Camera-type eye (tissue), 1 donor: ENCODE results near the gene UBE2O. TPM values are rescaled to one million over a fixed set of nuclear protein-coding genes. Genes with fewer than 3 reads are reported as not detected.

Experiments used
- total RNA-seq: library from RNA; depleted of rRNA; stranded (reverse); fragments of >200 nt; gene quantifications from one replicate; pipeline ENCODE4 v1.2.3, GENCODE V29; 2014

Gene UBE2O
- total RNA-seq, result 51.3 TPM

DNA sequence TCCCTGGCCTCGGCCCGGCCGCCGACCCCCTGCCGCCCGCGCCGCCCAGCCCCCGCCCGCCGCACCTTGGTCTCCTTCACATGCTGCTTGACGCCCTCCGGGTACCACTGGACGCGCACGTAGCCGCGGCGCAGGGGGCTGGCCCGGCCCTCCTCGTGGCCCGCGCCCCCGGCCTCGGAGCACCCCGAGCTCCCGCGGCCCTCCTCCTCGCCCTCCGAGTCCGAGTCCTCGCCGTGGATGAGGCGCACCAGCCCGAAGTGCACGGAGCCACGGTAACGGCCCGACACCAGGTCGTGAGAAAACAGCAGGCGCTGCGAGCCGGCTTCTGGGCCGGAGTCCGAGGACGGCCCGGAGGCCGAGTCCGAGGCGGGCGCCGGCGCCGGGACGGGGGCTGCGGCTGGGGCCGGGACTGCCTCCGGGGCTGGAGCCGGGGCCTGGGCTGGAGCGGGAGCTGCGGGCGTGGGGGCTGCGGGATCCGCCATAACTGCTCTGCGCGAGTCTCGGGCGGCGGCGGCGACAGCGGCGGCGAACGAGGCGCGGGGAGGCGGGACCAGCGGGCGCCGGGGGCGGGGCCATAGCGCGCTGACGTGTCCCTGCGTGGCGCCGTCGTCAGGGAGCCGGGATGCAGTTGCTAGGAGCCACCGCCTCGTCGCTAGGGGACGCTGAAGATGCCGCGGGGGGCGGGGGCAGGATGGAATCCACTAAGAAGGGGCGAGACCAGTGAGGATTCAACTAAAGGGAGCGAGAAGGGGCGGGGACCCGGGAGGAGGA lies at the start of gene UBE2O:
TSS of gene UBE2O (minus strand) at position 493 of the 771 bp plus-strand sequence. CDS start at position 482, 11 bp downstream.

DNA sequence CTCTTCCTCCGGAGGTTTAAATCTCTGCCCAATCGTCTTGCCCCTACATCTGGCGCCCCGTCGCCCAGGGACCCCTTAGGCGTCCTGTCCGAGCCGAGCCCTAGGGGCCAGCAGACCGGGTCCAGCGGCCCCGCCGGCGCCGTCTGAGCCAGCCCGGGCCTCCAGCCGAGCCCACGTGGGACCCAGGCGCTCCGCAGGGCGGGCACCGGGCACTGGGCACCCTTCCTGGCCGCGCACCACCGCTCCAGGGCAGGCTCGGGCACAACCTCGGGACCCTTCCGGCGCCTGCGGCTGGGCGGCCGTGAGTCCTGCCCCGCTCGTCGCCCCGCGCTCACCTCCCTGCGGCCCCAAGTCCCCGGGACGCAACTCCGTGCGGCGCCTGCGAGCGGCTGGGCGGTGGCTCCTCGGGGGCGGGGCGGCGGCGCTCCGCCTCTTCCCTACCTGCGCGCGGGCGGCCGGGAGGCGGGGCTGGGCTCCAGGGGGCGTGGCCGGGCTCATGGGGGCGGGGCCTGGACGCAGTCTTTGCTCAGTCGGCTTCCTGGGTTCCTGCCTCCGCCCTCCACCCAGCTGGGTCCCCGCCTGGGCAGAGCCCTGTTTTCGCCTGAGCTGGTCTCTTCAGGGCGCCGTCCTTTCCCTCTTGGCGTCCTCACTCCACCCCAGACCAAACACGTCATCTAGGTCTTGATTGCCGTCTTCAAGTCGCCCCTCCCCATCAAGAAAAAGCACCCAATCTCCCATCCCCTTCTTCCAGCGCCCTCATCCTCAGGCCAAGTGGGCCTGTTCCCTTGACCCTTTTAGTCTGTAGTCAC lies 48.3 kb upstream of the UBE2O start, which contains the start of gene RHBDF2:
TSS of gene RHBDF2 (minus strand) at position 406 of the 809 bp plus-strand sequence. CDS start 19,899 bp downstream, outside the sequence.

DNA sequence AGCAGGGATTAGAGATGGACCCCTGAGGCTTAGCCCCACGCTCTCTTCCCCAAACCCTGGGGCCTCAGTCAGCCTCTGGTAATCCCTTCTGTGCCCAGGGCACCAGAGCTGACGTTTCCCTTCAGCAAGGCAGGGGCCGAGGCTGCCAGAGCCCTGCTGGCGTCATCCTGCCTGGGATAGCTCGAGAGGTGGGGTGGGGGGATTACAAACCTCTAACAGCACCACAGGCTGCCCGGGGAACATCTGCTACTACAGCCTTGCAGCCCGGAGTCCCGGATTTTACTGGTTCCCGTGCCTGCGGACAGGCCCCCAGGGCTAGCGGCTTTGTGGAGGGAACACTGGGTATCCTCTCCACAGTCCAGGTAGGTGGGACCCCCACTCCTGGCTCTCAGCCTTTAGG lies 14.4 kb upstream of the UBE2O start, which contains the start of gene AANAT:
TSS of gene AANAT (plus strand) at position 238 of the 400 bp plus-strand sequence. CDS start 1,144 bp downstream, outside the sequence.

DNA sequence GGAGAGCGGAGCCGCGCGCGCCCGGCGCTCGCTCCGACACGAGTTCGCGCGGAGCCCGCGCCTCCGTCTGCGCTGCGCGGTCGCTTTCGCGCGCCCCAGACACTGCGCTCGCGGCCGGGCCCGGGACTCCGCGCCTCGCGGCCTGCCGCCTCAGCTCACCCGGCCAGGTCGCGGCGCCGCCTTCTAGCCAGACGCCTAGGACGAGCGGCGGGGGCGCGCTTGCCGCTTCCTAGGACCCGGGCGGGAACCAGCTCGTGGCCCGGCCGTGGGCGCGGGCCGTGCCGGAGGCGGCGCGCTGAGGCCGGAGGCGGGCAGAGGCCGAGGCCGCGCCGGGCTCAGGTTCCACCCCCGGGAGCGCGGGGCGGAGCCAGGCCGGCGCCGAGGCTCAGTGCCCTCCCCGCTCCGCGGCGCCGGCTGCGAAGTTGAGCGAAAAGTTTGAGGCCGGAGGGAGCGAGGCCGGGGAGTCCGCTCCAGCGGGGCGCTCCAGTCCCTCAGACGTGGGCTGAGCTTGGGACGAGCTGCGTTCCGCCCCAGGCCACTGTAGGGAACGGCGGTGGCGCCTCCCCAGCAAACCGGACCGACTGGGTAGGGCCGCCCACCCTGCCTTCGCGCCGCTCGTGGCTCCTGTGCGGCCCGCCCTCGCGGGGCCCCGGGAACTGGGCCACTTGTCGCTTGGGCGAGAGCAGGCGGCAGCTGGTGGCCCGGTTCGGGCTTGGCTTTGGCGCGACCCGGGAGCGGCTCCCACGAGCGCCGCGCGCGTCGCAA lies 68.5 kb downstream of the UBE2O start, which contains the start of gene SPHK1:
TSS of gene SPHK1 (plus strand) at position 388 of the 765 bp plus-strand sequence. CDS start 1,036 bp downstream, outside the sequence.

DNA sequence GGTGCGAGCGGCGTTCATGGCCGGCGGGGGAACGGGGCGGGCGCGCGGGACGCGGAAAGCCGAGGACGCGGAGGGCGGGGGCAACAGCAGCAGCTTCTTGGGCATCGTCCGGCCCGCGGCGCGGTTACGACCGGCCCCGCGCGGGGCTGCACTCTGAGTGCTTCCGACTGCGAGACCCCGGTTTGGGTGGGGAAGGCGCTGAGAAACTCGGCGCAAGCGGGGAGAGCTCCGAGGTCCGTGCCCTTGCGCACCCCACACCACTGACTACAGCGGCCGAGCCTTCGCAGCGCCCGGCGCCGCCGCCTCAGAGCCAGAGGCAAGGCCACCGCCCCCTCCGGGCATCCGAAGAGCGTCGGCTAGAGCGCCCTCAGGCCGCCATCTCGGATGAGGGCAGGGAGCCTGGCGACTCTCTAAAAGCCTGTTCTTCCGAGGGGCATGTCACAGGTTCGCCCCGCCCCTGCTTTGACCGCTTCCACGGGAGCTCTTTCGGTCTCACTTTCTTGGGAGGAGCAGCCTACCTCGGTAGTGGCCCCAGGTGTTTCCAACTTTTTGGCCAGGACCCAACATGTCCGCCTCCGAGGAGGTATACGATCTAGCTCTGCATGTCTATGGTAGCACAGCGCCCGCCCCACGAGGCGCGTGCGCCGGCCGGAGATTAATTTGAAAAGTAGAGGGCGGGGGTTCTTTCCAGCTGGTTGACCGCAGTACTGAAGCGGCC lies 99.2 kb downstream of the UBE2O start, which contains the start of gene PRPSAP1:
TSS of gene PRPSAP1 (minus strand) at position 318 of the 718 bp plus-strand sequence. CDS start at position 105, 213 bp downstream.

Other genes starting within 250 kb of the UBE2O start
- 24.4 TPM for gene RNF157, start 212.7 kb downstream of the UBE2O start, total RNA-seq
- 6.8 TPM for gene UBALD2, start 187.8 kb downstream of the UBE2O start, total RNA-seq
- 5.1 TPM for gene QRICH2, start 144.9 kb downstream of the UBE2O start, total RNA-seq
- 73.0 TPM for gene PRPSAP1, start 99.2 kb downstream of the UBE2O start, total RNA-seq
- 5.3 TPM for gene SPHK1, start 68.5 kb downstream of the UBE2O start, total RNA-seq
- 18.0 TPM for gene AANAT, start 14.5 kb upstream of the UBE2O start, total RNA-seq
- 9.1 TPM for gene RHBDF2, start 48.3 kb upstream of the UBE2O start, total RNA-seq
- 12.5 TPM for gene CYGB, start 84.6 kb upstream of the UBE2O start, total RNA-seq
- 14.3 TPM for gene PRCD, start 86.9 kb upstream of the UBE2O start, total RNA-seq
- 28.5 TPM for gene ST6GALNAC2, start 132.7 kb upstream of the UBE2O start, total RNA-seq
- gene ST6GALNAC1, start 190.6 kb upstream of the UBE2O start, total RNA-seq, result 2.0 TPM